ENCODE results near the gene MED13L. TPM values are rescaled to one million over a fixed set of nuclear protein-coding genes. Genes with fewer than 3 reads are reported as not detected.

MED13L gene
- total RNA-seq, 1 donor from 2014 or later: 193 TPM

GRCh38 chr12:115932066-115932465, 345.4 kb downstream of the MED13L start:
- intact Hi-C loops (cut with DNase I): no loop called here
- no peak for ATAC-seq

DNA sequence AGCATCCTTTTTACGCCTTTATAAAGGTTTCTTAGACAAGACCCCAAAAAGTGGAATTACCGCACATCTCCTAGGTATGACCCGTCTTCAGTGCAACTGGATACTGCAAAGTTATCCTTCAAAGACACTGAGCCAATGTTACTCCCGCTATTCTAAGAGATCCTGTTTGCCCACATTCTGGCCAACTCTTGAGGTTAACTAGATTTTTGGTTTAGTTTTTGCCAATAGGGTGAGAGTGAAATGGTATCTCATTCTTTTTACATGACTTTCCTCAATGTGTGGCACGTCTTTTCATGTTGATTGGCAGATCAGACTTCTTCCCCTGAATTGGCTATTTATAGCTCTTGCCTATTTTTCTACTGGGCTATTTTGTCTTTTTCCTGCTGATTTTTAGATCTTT, 347.2 kb downstream of the MED13L start:
- ATAC-seq: no peak
- DNase-seq (ENCODE audit: low spot score): no peak
- intact Hi-C loops (cut with DNase I): no loop called here

More at GRCh38 chr12:115932066-115932465, 345.4 kb downstream of the MED13L start:
- no peak for DNase-seq (ENCODE audit: low spot score)

DNA sequence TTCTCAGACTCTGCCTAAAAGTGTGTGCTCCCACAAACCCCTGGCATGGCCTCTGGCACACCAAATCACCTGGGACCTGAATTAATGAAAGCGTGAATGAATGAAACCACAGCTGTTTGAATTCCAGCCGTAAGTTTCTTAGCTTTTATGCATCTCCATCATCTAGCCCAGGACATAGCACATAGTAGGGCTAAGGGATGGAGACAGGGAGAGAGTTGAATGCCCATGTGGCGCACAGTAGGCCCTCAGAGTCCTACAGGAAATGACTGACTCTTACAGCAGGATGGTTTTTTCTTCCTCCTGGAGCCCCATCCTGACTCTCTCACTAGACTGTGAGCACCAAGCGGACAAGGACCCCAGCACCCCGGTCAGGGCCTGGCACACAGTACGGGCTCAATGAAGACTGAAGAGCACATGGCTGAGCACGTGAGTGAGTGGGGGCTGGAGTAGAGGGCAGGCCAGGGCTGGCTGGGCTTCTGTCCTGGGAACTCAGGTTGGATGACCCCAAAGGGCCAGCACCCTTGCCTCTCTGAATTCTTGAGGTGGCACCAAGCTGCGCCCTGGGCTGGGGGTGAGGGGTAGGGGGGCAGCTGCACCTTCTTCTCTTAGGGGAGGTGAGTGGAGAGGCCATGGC, 351.3 kb downstream of the MED13L start:
- ATAC-seq (no peak), DNase-seq (ENCODE audit: low spot score) (no peak)
- intact Hi-C loops (cut with DNase I): no loop called here

DNA sequence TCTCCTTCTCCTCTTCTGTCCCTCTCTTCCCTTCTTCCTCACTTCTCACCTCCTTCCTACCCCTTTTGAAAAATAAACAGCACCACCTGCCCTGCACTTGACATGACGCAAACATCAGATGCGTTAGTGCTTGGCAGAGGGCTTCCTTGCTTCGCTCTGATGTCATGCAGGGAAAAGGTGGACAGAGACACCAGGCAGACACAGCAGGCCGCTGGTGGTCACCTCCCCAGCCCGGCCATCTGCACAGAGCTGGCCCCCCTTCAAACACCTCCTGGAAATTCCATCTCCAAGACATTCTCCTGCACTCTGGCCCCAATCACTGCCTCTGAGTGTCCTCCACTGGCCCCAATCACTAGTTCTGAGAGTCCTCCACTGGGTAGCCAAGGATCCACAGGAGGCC, 353.6 kb downstream of the MED13L start:
- DNase-seq (ENCODE audit: low spot score): no peak
- no peak for ATAC-seq
- intact Hi-C loops (cut with DNase I): no loop called here

GRCh38 chr12:115922952-115923564, 354.4 kb downstream of the MED13L start:
- ATAC-seq (no peak), DNase-seq (ENCODE audit: low spot score) (no peak)
- intact Hi-C loops (cut with DNase I): no loop called here

GRCh38 chr12:115920395-115921183, 356.9 kb downstream of the MED13L start:
- intact Hi-C loops (cut with DNase I): no loop called here
- DNase-seq (ENCODE audit: low spot score) (no peak), ATAC-seq (no peak)

DNA sequence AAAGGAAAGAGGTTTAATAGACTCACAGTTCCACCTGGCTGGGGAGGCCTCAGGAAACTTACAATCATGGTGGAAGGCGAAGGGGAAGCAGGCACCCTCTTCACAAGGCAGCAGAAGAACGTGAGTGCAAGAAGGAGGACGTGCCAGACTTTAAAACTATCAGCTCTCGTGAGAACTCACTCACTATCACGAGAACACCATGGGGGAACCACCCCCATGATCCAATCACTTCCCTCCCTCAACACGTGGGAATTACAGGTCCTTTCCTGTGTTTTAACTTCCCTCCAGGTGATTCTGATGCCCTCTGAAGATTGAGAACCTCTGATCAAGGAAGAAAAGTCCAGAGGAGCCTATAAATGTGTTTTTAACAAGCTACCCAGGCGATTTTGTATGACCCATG, 358.7 kb downstream of the MED13L start:
- ATAC-seq (no peak), DNase-seq (ENCODE audit: low spot score) (no peak)
- intact Hi-C loops (cut with DNase I): loop anchor here (10.0 kb wide), 1 partner anchor 1254 kb away; no protein-coding TSS in a partner anchor

DNA sequence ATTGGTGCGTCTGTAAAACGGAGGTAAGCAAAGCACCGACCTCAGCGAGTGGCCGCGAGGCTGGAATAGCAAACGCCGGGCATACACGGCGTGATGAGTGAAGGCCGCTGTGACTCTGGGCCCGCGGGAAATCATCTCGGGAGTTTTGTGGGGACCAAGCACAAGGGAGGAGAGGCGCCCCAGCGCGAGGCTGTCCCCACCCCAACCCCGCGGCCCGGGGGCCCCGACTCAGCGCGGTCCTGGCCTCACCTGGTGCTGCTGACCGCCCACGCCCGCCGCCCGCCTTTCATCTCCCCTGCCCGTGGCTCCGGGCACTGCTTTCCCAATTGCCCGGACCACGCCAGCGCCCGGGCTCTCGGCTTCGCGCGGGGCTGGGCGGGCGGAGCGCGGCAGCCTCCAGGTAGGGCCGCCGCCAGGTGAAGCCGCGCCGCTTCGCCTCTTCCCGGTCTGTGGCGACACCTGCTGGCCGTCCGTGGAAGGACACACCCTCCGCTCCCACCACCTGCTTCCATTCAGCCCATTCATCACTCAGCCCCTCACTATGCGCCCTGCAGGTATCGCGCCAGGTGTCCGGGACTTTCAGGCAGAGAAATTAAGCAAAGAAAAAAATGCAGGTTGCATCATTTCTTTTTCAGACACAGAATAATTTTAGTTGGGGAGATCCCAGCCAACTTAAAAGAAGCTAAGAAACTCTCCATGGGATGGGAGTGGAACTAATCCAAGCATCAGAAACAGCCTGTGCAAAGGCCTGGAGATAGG, 360.4 kb downstream of the MED13L start:
- ATAC-seq: peak; percentile 57
- intact Hi-C loops (cut with DNase I): loop anchor here (10.0 kb wide), 1 partner anchor 1252 kb away; no protein-coding TSS in a partner anchor
- peak; percentile 78 for DNase-seq (ENCODE audit: low spot score)

GRCh38 chr12:115914122-115914521, 363.4 kb downstream of the MED13L start:
- intact Hi-C loops (cut with DNase I): loop anchor here (10.0 kb wide), 1 partner anchor 1249 kb away; no protein-coding TSS in a partner anchor
- DNase-seq (ENCODE audit: low spot score): no peak
- no peak for ATAC-seq

DNA sequence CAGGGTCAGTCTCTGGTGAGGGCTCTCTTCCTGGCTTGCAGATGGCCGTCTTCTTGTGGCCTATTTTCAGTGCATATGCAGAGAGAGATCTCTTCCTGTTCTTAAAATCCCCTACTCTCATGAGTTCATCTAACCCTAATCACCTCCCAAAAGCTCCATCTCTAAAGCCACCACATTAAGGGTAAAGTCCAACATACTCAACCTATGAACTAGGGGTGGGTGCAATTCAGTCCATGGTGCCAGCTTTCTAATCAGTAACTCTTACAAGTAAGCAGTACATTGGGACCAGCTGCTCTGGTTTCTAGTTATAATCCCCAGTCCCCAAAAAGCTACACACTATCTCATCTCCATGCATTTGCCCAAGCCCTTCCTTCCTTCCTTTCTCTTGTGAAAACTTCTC, 365.1 kb downstream of the MED13L start:
- no peak for ATAC-seq
- no peak for DNase-seq (ENCODE audit: low spot score)
- intact Hi-C loops (cut with DNase I): loop anchor here (10.0 kb wide), 1 partner anchor 1248 kb away; no protein-coding TSS in a partner anchor

- ATAC-seq (no peak), DNase-seq (ENCODE audit: low spot score) (no peak)
- intact Hi-C loops (cut with DNase I): loop anchor here (10.0 kb wide), 1 partner anchor 1247 kb away; no protein-coding TSS in a partner anchor
Measured at GRCh38 chr12:115911360-115911759, 366.1 kb downstream of the MED13L start.

GRCh38 chr12:115910057-115910456, 367.4 kb downstream of the MED13L start:
- ATAC-seq: no peak
- DNase-seq (ENCODE audit: low spot score): no peak
- intact Hi-C loops (cut with DNase I): loop anchor here (10.0 kb wide), 1 partner anchor 1245 kb away; no protein-coding TSS in a partner anchor

Small RNAs within 50 kb of the gene (microRNA-seq; reads per million reads assigned to microRNA genes)
- gene MIR620: not detected

Measured in sciatic nerve (tissue), 2 donors.